DOHH2 (cell line): ENCODE data around the gene TMCC1.

Experiments
- CTCF ChIP-seq: fragments of 200-600 bp; sonication (generic); IDR thresholded peaks from one replicate; pipeline ENCODE4 v1.5.1; 2014; ENCODE audit warnings: antibody characterized with exemption, mild to moderate bottlenecking, low read depth, low read length; ENCODE audit not compliant: poor library complexity, severe bottlenecking
- EZH2phosphoT487 ChIP-seq: fragments of 200-600 bp; sonication (generic); IDR thresholded peaks from 2 replicates; pipeline ENCODE4 v1.6.1; 2017; ENCODE audit warnings: borderline replicate concordance, mild to moderate bottlenecking, antibody characterized with exemption, low read length, moderate library complexity, mixed read lengths

GRCh38 chr3:129617381-129618185 is 275.9 kb downstream of the TMCC1 start:
- TF ChIP-seq CTCF (no peak), EZH2phosphoT487 (no peak)
